Measurements from ENCODE around the gene ID4. TPM values are rescaled to one million over a fixed set of nuclear protein-coding genes. Genes with fewer than 3 reads are reported as not detected.

ID4 gene
- total and polyA plus RNA-seq, 2 donors (not counting 3 experiments of a cell fraction or from before 2014, with no cell fraction given): not detected

DNA sequence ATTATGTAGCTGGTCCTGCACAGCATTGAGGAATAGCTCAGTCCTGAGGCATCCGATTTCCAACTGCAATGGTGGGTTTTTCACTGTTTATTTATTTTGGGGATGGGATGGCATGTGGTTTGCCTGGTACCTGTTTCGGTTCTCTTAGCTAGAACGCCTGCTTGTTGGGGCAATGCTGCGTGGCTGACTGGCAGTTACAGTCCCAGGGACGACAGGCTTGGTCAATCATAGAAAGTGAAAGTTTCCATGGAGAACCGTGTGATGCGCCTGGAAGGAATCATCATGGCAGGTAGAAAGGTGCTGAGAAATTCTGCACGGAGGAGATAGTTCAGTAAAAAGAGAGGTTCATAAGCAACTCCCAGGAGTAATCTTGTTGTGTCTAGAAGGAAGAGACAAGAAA, 18.4 kb downstream of the ID4 start:
- no peaks in the 10 kb centered on the region for H3K4me1 ChIP-seq (ENCODE audit: control insufficient read depth, extremely low read depth, insufficient read depth, low read length)
- H3K4me2 ChIP-seq (ENCODE audit: insufficient read depth, low read length): no peak overlapping the region
- H3K36me3 ChIP-seq (ENCODE audit: control insufficient read depth in 2 of 2, extremely low read depth in 1 of 2, insufficient read depth in 2 of 2, low read length in 2 of 2): no peaks in the 10 kb centered on the region
- no peaks in the 10 kb centered on the region for H4K20me1 ChIP-seq (replicated peaks; ENCODE audit: control insufficient read depth, extremely low read depth, insufficient read depth, low read length)
- no TSS peak for BruUV-seq (replicated peaks)
- no peaks in the 10 kb centered on the region for H3K79me2 ChIP-seq (ENCODE audit: control insufficient read depth, insufficient read depth, low read length)
- no peaks in the 10 kb centered on the region for H3K9me1 ChIP-seq (replicated peaks; ENCODE audit: control insufficient read depth, extremely low read depth, insufficient read depth, low read length)
- DNase-seq (ENCODE audit: low read depth, low spot score) (no peak), FAIRE-seq (no peak)
- intact Hi-C loops (cut with micrococcal nuclease) (no loop called here), dilution Hi-C loops (cut with MboI; ENCODE audit: extremely low pct_ligation_motif_present, low sequenced_read_pairs) (no loop called here)
- H2AFZ ChIP-seq (ENCODE audit: low read depth, low read length): no peak overlapping the region
- no peak for TF ChIP-seq GATA2 (IDR thresholded peaks at IDR 0.05; ENCODE audit: insufficient read depth, insufficient read length, low read depth, low read length)
- TF ChIP-seq JUN (IDR thresholded peaks at IDR 0.05; ENCODE audit: borderline replicate concordance, insufficient read depth, insufficient read length, low read depth): no peak
- TF ChIP-seq FOS (IDR thresholded peaks at IDR 0.05; ENCODE audit: borderline replicate concordance, insufficient read depth, low read length): no peak
- TF ChIP-seq, protein P1, sequence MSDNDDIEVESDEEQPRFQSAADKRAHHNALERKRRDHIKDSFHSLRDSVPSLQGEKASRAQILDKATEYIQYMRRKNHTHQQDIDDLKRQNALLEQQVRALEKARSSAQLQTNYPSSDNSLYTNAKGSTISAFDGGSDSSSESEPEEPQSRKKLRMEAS (IDR thresholded peaks at IDR 0.05; ENCODE audit: insufficient read depth, insufficient read length): no peak
- no peak for TF ChIP-seq POLR2AphosphoS5 (IDR thresholded peaks at IDR 0.05; ENCODE audit: insufficient read depth, low read depth, low read length)
- no peak for TF ChIP-seq MYC (IDR thresholded peaks at IDR 0.05; ENCODE audit: low read depth, low read length)
- no peak for TF ChIP-seq EZH2 (IDR thresholded peaks at IDR 0.05; ENCODE audit: borderline replicate concordance, low read depth, low read length, severe bottlenecking)
- TF ChIP-seq POLR2A (IDR thresholded peaks at IDR 0.05; ENCODE audit: low read depth, low read length): no peak
- TF ChIP-seq, protein P2, sequence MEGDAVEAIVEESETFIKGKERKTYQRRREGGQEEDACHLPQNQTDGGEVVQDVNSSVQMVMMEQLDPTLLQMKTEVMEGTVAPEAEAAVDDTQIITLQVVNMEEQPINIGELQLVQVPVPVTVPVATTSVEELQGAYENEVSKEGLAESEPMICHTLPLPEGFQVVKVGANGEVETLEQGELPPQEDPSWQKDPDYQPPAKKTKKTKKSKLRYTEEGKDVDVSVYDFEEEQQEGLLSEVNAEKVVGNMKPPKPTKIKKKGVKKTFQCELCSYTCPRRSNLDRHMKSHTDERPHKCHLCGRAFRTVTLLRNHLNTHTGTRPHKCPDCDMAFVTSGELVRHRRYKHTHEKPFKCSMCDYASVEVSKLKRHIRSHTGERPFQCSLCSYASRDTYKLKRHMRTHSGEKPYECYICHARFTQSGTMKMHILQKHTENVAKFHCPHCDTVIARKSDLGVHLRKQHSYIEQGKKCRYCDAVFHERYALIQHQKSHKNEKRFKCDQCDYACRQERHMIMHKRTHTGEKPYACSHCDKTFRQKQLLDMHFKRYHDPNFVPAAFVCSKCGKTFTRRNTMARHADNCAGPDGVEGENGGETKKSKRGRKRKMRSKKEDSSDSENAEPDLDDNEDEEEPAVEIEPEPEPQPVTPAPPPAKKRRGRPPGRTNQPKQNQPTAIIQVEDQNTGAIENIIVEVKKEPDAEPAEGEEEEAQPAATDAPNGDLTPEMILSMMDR (IDR thresholded peaks at IDR 0.05; ENCODE audit: extremely low read depth in 1 of 2, insufficient read depth in 1 of 2, low read depth in 1 of 2, low read length in 2 of 2): no peak
- no peaks in the 10 kb centered on the region for H3K9me3 ChIP-seq (replicated peaks; ENCODE audit: control insufficient read depth, insufficient read depth, low read length)
- no peak overlapping the region for H3K9ac ChIP-seq (replicated peaks; ENCODE audit: extremely low read depth, insufficient read depth, low read length)
- ChIA-PET CTCF (no interaction called here), POLR2A (no interaction called here)
- H3K27ac ChIP-seq (ENCODE audit: insufficient read depth, low read depth, low read length): no peak overlapping the region
- no peak overlapping the region for H3K4me3 ChIP-seq (replicated peaks in 1 of 3; ENCODE audit: insufficient read depth in 1 of 3, low read depth in 1 of 3, low read length in 3 of 3)
- no peaks in the 10 kb centered on the region for H3K27me3 ChIP-seq (ENCODE audit: control insufficient read depth in 2 of 2, insufficient read depth in 2 of 2, low read length in 2 of 2)

All from endothelial cell of umbilical vein (primary cell).